Skeletal muscle satellite cell (primary cell): ENCODE results near the gene KIF9.
A peak's percentile ranks its signal among the peaks of the same experiment; 100 is the strongest.

Experiments
- H3K27me3 ChIP-seq: 2 replicates; pipeline ENCODE4 v1.7.0; 2013; ENCODE audit warnings: low read length; ENCODE audit not compliant: control insufficient read depth, insufficient read depth
- H3K36me3 ChIP-seq: 2 replicates; pipeline ENCODE4 v1.7.0; 2013; ENCODE audit warnings: mild to moderate bottlenecking, control low read depth, low read length; ENCODE audit not compliant: insufficient read depth
- H3K4me1 ChIP-seq: 2 replicates; pipeline ENCODE4 v1.7.0; 2013; ENCODE audit warnings: low read length; ENCODE audit not compliant: control insufficient read depth, insufficient read depth
- H3K4me2 ChIP-seq: 2 replicates; pipeline ENCODE4 v1.7.0; 2013; ENCODE audit warnings: mild to moderate bottlenecking, low read length
- H3K4me3 ChIP-seq: 2 replicates; pipeline ENCODE4 v1.7.0; 2013; ENCODE audit warnings: low read length
- H3K9ac ChIP-seq: 2 replicates; pipeline ENCODE4 v1.7.0; 2013; ENCODE audit warnings: mild to moderate bottlenecking, low read depth, low read length, moderate library complexity
- H3K9me3 ChIP-seq: replicated peaks from 2 replicates; pipeline ENCODE4 v1.7.0; 2013; ENCODE audit warnings: mild to moderate bottlenecking, control low read depth, low read length

Gene KIF9

GRCh38 chr3:47291158-47291753 is 8.7 kb upstream of the KIF9 start:
- H3K4me1 ChIP-seq, result peaks cover 8% of the 10 kb centered on the region
- no peaks in the 10 kb centered on the region for H3K27me3 ChIP-seq
- H3K9ac ChIP-seq, result no peak overlapping the region
- H3K4me2 ChIP-seq, result no peak overlapping the region
- no peak overlapping the region for H3K4me3 ChIP-seq
- H3K36me3 ChIP-seq, result peaks cover 16% of the 10 kb centered on the region
- no peaks in the 10 kb centered on the region for H3K9me3 ChIP-seq

GRCh38 chr3:47288966-47289910 is 6.6 kb upstream of the KIF9 start:
- peaks cover 13% of the 10 kb centered on the region for H3K36me3 ChIP-seq
- no peak overlapping the region for H3K4me3 ChIP-seq
- no peaks in the 10 kb centered on the region for H3K9me3 ChIP-seq
- no peak overlapping the region for H3K9ac ChIP-seq
- no peaks in the 10 kb centered on the region for H3K27me3 ChIP-seq
- peaks cover 8% of the 10 kb centered on the region for H3K4me1 ChIP-seq
- H3K4me2 ChIP-seq, result no peak overlapping the region

GRCh38 chr3:47283591-47284364 is 1.2 kb upstream of the KIF9 start:
- Histone ChIP-seq H3K36me3 (no peaks in the 10 kb centered on the region), H3K9me3 (no peaks in the 10 kb centered on the region), H3K27me3 (no peaks in the 10 kb centered on the region), H3K4me1 (peaks cover 12% of the 10 kb centered on the region), H3K4me3 (peak overlapping the region; percentile 98), H3K4me2 (peak overlapping the region; percentile 92), H3K9ac (peak overlapping the region; percentile 98)

GRCh38 chr3:47283193-47283537 is 566 bp upstream of the KIF9 start:
- H3K4me1 ChIP-seq, result peaks cover 10% of the 10 kb centered on the region
- H3K36me3 ChIP-seq, result no peaks in the 10 kb centered on the region
- no peaks in the 10 kb centered on the region for H3K27me3 ChIP-seq
- peak overlapping the region; percentile 98 for H3K4me3 ChIP-seq
- H3K9ac ChIP-seq, result peak overlapping the region; percentile 98
- H3K9me3 ChIP-seq, result no peaks in the 10 kb centered on the region
- H3K4me2 ChIP-seq, result peak overlapping the region; percentile 92

- Histone ChIP-seq H3K4me2 (no peak overlapping the region), H3K4me1 (peaks cover 10% of the 10 kb centered on the region), H3K27me3 (no peaks in the 10 kb centered on the region), H3K9me3 (no peaks in the 10 kb centered on the region), H3K4me3 (no peak overlapping the region), H3K9ac (no peak overlapping the region), H3K36me3 (no peaks in the 10 kb centered on the region)
These were observed 2.1 kb downstream of the KIF9 start for GRCh38 chr3:47280519-47280918.

GRCh38 chr3:47276558-47276957 is 6.0 kb downstream of the KIF9 start:
- Histone ChIP-seq H3K4me1 (peaks cover 4% of the 10 kb centered on the region), H3K4me2 (no peak overlapping the region), H3K9me3 (no peaks in the 10 kb centered on the region), H3K27me3 (no peaks in the 10 kb centered on the region), H3K9ac (no peak overlapping the region), H3K4me3 (no peak overlapping the region), H3K36me3 (no peaks in the 10 kb centered on the region)

GRCh38 chr3:47274652-47275051 is 7.9 kb downstream of the KIF9 start:
- H3K9me3 ChIP-seq, result no peaks in the 10 kb centered on the region
- H3K4me2 ChIP-seq, result no peak overlapping the region
- H3K36me3 ChIP-seq, result no peaks in the 10 kb centered on the region
- no peaks in the 10 kb centered on the region for H3K27me3 ChIP-seq
- no peak overlapping the region for H3K9ac ChIP-seq
- H3K4me1 ChIP-seq, result no peaks in the 10 kb centered on the region
- no peak overlapping the region for H3K4me3 ChIP-seq

DNA sequence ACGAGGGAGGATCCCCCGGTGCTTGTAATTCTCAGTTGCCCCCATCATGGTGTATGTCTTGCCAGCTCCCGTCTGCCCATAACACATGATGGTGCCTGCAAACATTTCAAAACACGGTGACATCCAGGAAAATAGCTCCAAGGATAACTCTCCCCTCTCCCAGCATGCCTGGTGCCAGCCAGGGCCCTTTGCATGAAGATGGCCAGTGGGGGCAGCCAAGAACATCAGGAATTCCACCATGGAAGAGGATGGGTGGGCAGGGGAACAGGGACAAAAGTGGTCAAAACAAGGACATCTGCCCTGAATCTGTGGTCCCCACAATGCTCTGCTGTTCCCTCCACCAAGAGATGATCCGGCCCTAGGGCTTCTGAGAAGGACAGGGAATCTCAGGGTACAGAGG is 9.0 kb downstream of the KIF9 start:
- H3K36me3 ChIP-seq, result no peaks in the 10 kb centered on the region
- no peaks in the 10 kb centered on the region for H3K27me3 ChIP-seq
- no peaks in the 10 kb centered on the region for H3K9me3 ChIP-seq
- H3K4me1 ChIP-seq, result no peaks in the 10 kb centered on the region
- no peak overlapping the region for H3K9ac ChIP-seq
- no peak overlapping the region for H3K4me2 ChIP-seq
- H3K4me3 ChIP-seq, result no peak overlapping the region

- Histone ChIP-seq H3K4me2 (no peak overlapping the region), H3K9me3 (no peaks in the 10 kb centered on the region), H3K36me3 (no peaks in the 10 kb centered on the region), H3K9ac (no peak overlapping the region), H3K4me3 (no peak overlapping the region), H3K27me3 (no peaks in the 10 kb centered on the region), H3K4me1 (peaks cover 9% of the 10 kb centered on the region)
These were observed 12.1 kb downstream of the KIF9 start for GRCh38 chr3:47270526-47270925.

DNA sequence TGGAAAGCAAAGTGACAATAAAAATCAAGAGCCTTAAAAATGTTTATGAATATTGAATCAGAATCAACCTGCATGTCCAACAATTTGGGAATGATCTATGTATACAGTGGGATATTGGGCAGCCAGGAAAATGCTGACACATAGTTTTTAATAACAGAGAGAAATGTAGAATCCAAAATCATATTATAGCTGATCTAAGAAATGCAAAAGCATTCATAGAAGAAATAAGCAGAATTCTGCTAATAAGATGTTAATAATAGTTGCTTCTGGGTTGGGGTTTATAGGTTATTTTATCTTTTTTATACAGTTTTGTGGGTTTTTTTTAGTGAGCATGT is 15.1 kb downstream of the KIF9 start:
- Histone ChIP-seq H3K4me2 (no peak overlapping the region), H3K9me3 (no peaks in the 10 kb centered on the region), H3K9ac (no peak overlapping the region), H3K4me1 (peaks cover 9% of the 10 kb centered on the region), H3K36me3 (no peaks in the 10 kb centered on the region), H3K4me3 (no peak overlapping the region), H3K27me3 (no peaks in the 10 kb centered on the region)

GRCh38 chr3:47266709-47267489 is 15.7 kb downstream of the KIF9 start:
- Histone ChIP-seq H3K4me3 (no peak overlapping the region), H3K36me3 (no peaks in the 10 kb centered on the region), H3K9me3 (no peaks in the 10 kb centered on the region), H3K9ac (no peak overlapping the region), H3K27me3 (no peaks in the 10 kb centered on the region), H3K4me1 (peaks cover 9% of the 10 kb centered on the region), H3K4me2 (no peak overlapping the region)
